K562 (cell line): Measurements from ENCODE around the gene SORBS2.

Experiments used
- FOXJ3 ChIP-seq: sonication (generic); formaldehyde crosslinking; IDR thresholded peaks from 2 replicates; pipeline ENCODE4 v1.4.0; 2020; ENCODE audit warnings: mild to moderate bottlenecking, missing genetic modification reagents
- TCF3 ChIP-seq: sonication (generic); formaldehyde crosslinking; IDR thresholded peaks from 2 replicates; pipeline ENCODE4 v1.4.0; 2020; ENCODE audit warnings: mild to moderate bottlenecking, missing genetic modification reagents
- ZNF212 ChIP-seq: fragments of 450-650 bp; formaldehyde crosslinking; IDR thresholded peaks from 2 replicates; pipeline ENCODE4 v1.4.0; 2020; ENCODE audit warnings: mild to moderate bottlenecking
- ZNF324 ChIP-seq: fragments of 250-450 bp; sonication (Bioruptor Pico); IDR thresholded peaks from 2 replicates; pipeline ENCODE4 v1.4.0; 2020; ENCODE audit warnings: mild to moderate bottlenecking
- TF ChIP-seq, protein P1 (sequence below): sonication (generic); formaldehyde crosslinking; IDR thresholded peaks from 2 replicates; pipeline ENCODE4 v1.9.0; 2022; ENCODE audit warnings: mild to moderate bottlenecking, missing genetic modification reagents

DNA sequence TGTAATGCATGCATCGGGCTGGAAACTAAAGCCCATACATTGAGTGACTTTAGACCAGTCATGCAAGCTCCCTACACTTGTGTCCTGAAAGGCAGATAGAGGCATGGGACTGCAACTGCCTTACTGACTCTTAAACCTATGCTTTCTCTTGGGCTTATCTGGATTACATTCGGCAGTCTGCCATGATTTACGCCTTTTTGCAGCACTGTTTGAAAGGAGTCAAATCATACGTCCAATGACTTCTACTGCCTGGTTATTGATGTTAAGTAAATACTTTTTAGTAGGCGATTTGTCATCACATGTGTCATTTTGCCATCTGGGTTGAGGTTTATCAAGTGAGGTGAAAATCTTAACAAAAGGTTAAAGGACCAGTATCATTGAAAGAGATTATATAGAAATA lies 31.5 kb downstream of the SORBS2 start:
- TF ChIP-seq TCF3 (CRISPR knock-in tag): no peak
- TF ChIP-seq, protein P1, sequence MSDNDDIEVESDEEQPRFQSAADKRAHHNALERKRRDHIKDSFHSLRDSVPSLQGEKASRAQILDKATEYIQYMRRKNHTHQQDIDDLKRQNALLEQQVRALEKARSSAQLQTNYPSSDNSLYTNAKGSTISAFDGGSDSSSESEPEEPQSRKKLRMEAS (CRISPR knock-in tag): no peak
- TF ChIP-seq ZNF212 (CRISPR knock-in tag): no peak
- no peak for TF ChIP-seq ZNF324 (CRISPR knock-in tag)
- no peak for TF ChIP-seq FOXJ3 (CRISPR knock-in tag)
